SK-N-SH (cell line): ENCODE data around the gene AKT2.

Experiments used
- CHD2 ChIP-seq: fragments of 150-350 bp; IDR thresholded peaks from 2 replicates; pipeline ENCODE4 v1.6.1; 2018; ENCODE audit warnings: low read length; ENCODE audit not compliant: partially characterized antibody
- CTCF ChIP-seq: fragments of 200-600 bp; sonication (generic); IDR thresholded peaks from 2 replicates; pipeline ENCODE4 v1.6.1; 2017; ENCODE audit warnings: antibody characterized with exemption, mild to moderate bottlenecking, moderate library complexity
- EZH2phosphoT487 ChIP-seq: fragments of 200-600 bp; sonication (generic); IDR thresholded peaks from 2 replicates; pipeline ENCODE4 v1.6.1; 2017; ENCODE audit warnings: low read depth, mixed run types, mild to moderate bottlenecking, antibody characterized with exemption, moderate library complexity, borderline replicate concordance
- FOXM1 ChIP-seq: IDR thresholded peaks from 2 replicates; pipeline ENCODE4 v1.4.0; 2012; ENCODE audit warnings: low read depth, mild to moderate bottlenecking
- MAX ChIP-seq: IDR thresholded peaks from 2 replicates; pipeline ENCODE4 v1.4.0; 2012; ENCODE audit warnings: low read depth
- RAD21 ChIP-seq: IDR thresholded peaks from 2 replicates; pipeline ENCODE4 v1.6.1; 2012; ENCODE audit warnings: mild to moderate bottlenecking, low read length
- RCOR1 ChIP-seq: fragments of 150-350 bp; IDR thresholded peaks from 2 replicates; pipeline ENCODE4 v1.6.1; 2017; ENCODE audit warnings: antibody characterized with exemption, low read length
- SIN3A ChIP-seq: IDR thresholded peaks from 2 replicates; pipeline ENCODE4 v1.6.1; 2012; ENCODE audit warnings: low read depth, mild to moderate bottlenecking, low read length, moderate library complexity, borderline replicate concordance
- SMC3 ChIP-seq: IDR thresholded peaks from 2 replicates; pipeline ENCODE4 v1.6.1; 2012; ENCODE audit warnings: low read depth, low read length, improper control_type of control experiment
- TEAD4 ChIP-seq: IDR thresholded peaks from 2 replicates; pipeline ENCODE4 v1.4.0; 2012; ENCODE audit warnings: mild to moderate bottlenecking, borderline replicate concordance; ENCODE audit not compliant: insufficient read depth
- USF1 ChIP-seq: IDR thresholded peaks from 2 replicates; pipeline ENCODE4 v1.4.0; 2012; ENCODE audit warnings: low read depth, borderline replicate concordance
- YY1 ChIP-seq: IDR thresholded peaks from 2 replicates; pipeline ENCODE4 v1.4.0; 2012; ENCODE audit warnings: low read depth, mild to moderate bottlenecking

DNA sequence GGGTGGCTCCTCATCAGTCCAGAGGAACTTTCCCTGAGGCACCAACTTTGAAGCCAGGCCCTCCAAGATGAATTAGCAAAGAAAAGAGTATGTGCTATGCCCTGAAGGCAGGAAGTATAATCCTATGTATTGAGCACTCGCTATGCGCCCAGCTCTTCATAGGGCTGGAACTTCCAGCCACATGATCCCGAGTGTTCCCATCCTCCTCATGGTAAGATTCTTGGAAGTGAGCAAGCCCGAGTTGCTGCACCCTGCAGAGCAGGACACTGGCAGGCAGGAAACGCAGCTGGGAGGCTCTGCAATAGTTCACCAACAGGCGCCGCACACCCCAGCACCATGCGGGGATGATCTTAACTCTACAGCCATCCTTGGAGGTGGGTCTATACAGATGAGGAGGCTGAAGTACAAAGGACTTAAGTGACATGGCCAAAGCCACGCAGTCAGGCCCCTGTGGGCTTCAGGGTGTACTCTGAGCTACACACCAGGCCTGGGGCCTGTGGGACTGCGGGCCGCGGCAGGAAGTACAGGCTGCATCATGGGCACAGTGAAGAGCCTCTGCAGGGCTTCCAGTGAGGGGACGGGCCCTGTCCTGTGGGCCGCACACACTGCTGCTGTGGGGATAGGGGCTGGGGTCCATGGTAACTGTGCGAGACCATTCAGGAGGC, 37.9 kb upstream of the AKT2 start:
- TF ChIP-seq CTCF (no peak), YY1 (no peak), SMC3 (no peak), USF1 (no peak), MAX (no peak), FOXM1 (no peak), CHD2 (no peak), EZH2phosphoT487 (no peak), TEAD4 (no peak), SIN3A (no peak), RCOR1 (no peak), RAD21 (no peak)
